H1 (cell line): ENCODE measurements around the gene SS18L1. TPM values are rescaled to one million over a fixed set of nuclear protein-coding genes. Genes with fewer than 3 reads are reported as not detected.

Source experiments
- BCL11A ChIP-seq, 2 experiments: IDR thresholded peaks; one replicate each; pipeline ENCODE4 v1.6.1; 2011; ENCODE audit warnings: low read depth in 2 of 2, low read length in 2 of 2, mild to moderate bottlenecking in 2 of 2
- CBX8 ChIP-seq: fragments of 300-800, 300-1000 bp; sonication (generic); IDR thresholded peaks from 2 replicates; pipeline ENCODE4 v1.7.1; 2016; ENCODE audit warnings: low read depth, low read length, borderline replicate concordance
- EGR1 ChIP-seq: IDR thresholded peaks from 2 replicates; pipeline ENCODE4 v1.6.1; 2011; ENCODE audit warnings: low read depth, low read length, borderline replicate concordance
- GABPA ChIP-seq: IDR thresholded peaks from 2 replicates; pipeline ENCODE4 v1.6.1; 2011; ENCODE audit warnings: mild to moderate bottlenecking, low read length, moderate library complexity, borderline replicate concordance; ENCODE audit not compliant: insufficient read depth
- KDM5A ChIP-seq: fragments of 200-600 bp; IDR thresholded peaks from 2 replicates; pipeline ENCODE4 v1.7.1; 2012; ENCODE audit warnings: mild to moderate bottlenecking, low read length, inconsistent platforms, mixed read lengths
- MAFK ChIP-seq: IDR thresholded peaks from 2 replicates; pipeline ENCODE4 v1.6.1; 2012; ENCODE audit warnings: low read depth, mild to moderate bottlenecking, improper control_type of control experiment, low read length
- NANOG ChIP-seq: IDR thresholded peaks from 2 replicates; pipeline ENCODE4 v1.6.1; 2011; ENCODE audit warnings: low read length, low read depth, mild to moderate bottlenecking, inconsistent platforms; ENCODE audit not compliant: insufficient read depth, poor library complexity, severe bottlenecking
- NRF1 ChIP-seq: IDR thresholded peaks from 2 replicates; pipeline ENCODE4 v1.6.1; 2011; ENCODE audit warnings: mild to moderate bottlenecking, low read depth, low read length, improper control_type of control experiment
- RFX5 ChIP-seq: IDR thresholded peaks from 2 replicates; pipeline ENCODE4 v1.6.1; 2011; ENCODE audit warnings: low read depth, low read length, improper control_type of control experiment, borderline replicate concordance
- RXRA ChIP-seq: IDR thresholded peaks from 2 replicates; pipeline ENCODE4 v1.6.1; 2011; ENCODE audit warnings: low read depth, mild to moderate bottlenecking, low read length, moderate library complexity; ENCODE audit not compliant: insufficient read depth
- SP4 ChIP-seq: IDR thresholded peaks from 2 replicates; pipeline ENCODE4 v1.6.1; 2012; ENCODE audit warnings: low read length, inconsistent platforms
- SUZ12 ChIP-seq: fragments of 200-600 bp; sonication (generic); IDR thresholded peaks from 2 replicates; pipeline ENCODE4 v1.6.1; 2012; ENCODE audit warnings: mild to moderate bottlenecking, inconsistent platforms, low read length, moderate library complexity, mixed read lengths
- TAF7 ChIP-seq: optimal IDR thresholded peaks from 2 replicates; pipeline ENCODE3; 2011; ENCODE audit warnings: low read depth, mild to moderate bottlenecking, inconsistent platforms, low read length, moderate library complexity, borderline replicate concordance
- ZNF274 ChIP-seq: IDR thresholded peaks from 2 replicates; pipeline ENCODE4 v1.7.0; 2012; ENCODE audit warnings: low read length, borderline replicate concordance; ENCODE audit errors: extremely low read depth
- polyA plus RNA-seq, 7 experiments: library from polyadenylated mRNA; depleted of rRNA in 3 of 7; stranded (reverse) in 5 of 7; unstranded in 2 of 7; fragments of >200 nt in 5 of 7; fragments of 200-250 nt in 2 of 7; gene quantifications; 1 replicate in 5 of 7; 2 replicates in 1 of 7; 4 replicates in 1 of 7; pipeline versions ENCODE4 v1.2.1 to v1.2.3, GENCODE V29; 2011 to 2013; ENCODE audit warnings: missing spikeins in 2 of 7, mixed read lengths in 2 of 7
- total RNA-seq: library from RNA; stranded (reverse); fragmentation: NEBNext Ultra II Directional; extraction: Animal tissue kit (Norgen Biotek cat#: 25700); gene quantifications from 2 replicates; pipeline ENCODE4 v1.2.1, GENCODE V29; 2021

SS18L1 gene
- total and polyA plus RNA-seq, 2 of the 8 experiments (the other 6 are each of a cell fraction or from before 2014, with no cell fraction given): 28.4 to 29.7 TPM

DNA sequence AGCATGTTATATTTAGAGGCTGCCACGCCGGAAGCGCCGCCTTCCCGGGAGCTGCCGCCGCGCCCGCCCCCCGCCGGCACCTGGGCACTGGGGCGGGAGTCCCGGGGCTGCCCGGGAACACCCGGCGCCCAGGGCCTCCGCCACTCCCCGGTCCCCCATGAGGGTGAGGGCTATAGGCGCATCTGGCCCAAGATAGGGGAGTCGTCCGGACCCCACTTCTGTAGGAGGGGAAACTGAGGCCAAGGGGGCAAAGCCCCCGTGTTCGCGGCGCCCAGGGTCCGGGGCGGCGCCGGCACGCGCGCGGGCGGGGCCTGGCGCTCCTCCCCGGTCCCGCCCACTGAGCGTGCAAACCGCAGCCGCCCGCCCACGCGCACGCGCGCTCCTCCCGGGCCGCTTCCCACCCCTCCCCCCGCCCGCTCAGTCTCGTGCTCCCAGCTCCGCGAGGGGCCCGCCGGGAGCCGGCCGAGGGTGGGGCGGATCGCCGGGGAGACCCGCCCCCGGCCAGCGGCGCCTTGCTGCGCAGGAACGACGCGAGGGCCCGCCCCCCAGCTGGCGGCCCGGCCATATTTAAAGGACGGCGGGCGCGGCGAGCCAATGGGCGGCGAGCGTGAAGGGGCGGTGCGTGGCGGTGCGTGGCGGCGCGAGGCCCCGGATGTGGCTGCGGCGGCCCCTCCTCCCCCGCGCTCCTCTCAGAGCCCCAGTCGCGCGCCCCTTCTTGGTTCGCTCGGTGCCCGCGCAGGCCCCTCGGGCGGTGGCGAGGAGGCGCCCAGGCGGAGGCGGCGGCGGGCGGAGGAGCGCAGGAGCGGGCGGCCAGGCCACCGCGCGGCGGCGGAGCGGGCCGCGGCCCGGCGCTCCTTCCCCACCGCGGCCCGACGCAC, 21.6 kb upstream of the SS18L1 start, which contains the start of gene LSM14B (continued):
- TF ChIP-seq TAF7: no peak
- TF ChIP-seq RFX5: no peak
- TF ChIP-seq SUZ12: peak; percentile 48; the same call in 1 of the 2 replicates
- TF ChIP-seq NANOG: peak; percentile 17
- TF ChIP-seq GABPA: no peak
- TF ChIP-seq RXRA: no peak
- TF ChIP-seq EGR1: peak; percentile 79
- TF ChIP-seq KDM5A: no peak
- TF ChIP-seq SP4: no peak
- TF ChIP-seq CBX8: no peak
- no peak for TF ChIP-seq MAFK
- no peak for TF ChIP-seq BCL11A (IDR thresholded peaks at IDR 0.05; ENCODE audit: low read depth in 2 of 2, low read length in 2 of 2)
- no peak for TF ChIP-seq ZNF274
- TF ChIP-seq NRF1: peak; percentile 22; the same call in 1 of the 2 replicates
